Fibroblast of skin of back (primary cell): Measurements from ENCODE around the gene DNER.
"Not testable (repeated sequence)": the region's sequence is repeated elsewhere in the genome, so short reads cannot be mapped to it uniquely, and the experiment has no call there.

Source experiments
- DNase-seq: peaks from one replicate; pipeline ENCODE4 v3.0.0-alpha.2; 2013

Gene DNER

GRCh38 chr2:229559986-229560385, 154.4 kb downstream of the DNER start:
- DNase-seq, result no peak

- DNase-seq, result no peak
These were observed 161.3 kb downstream of the DNER start for GRCh38 chr2:229553091-229553490.

- DNase-seq, result no peak
These were observed 171.0 kb downstream of the DNER start for GRCh38 chr2:229543176-229543873.

GRCh38 chr2:229539628-229540027, 174.7 kb downstream of the DNER start:
- no peak for DNase-seq

GRCh38 chr2:229531594-229531993, 182.8 kb downstream of the DNER start:
- no peak for DNase-seq

- DNase-seq, result no peak
These were observed 183.9 kb downstream of the DNER start for GRCh38 chr2:229530434-229530833.

GRCh38 chr2:229528846-229529245, 185.5 kb downstream of the DNER start:
- DNase-seq, result no peak

- no peak for DNase-seq
These were observed 187.4 kb downstream of the DNER start for GRCh38 chr2:229526951-229527350.

- DNase-seq, result no peak
These were observed 189.6 kb downstream of the DNER start for GRCh38 chr2:229524799-229525198.

- no peak for DNase-seq
These were observed 190.7 kb downstream of the DNER start for GRCh38 chr2:229523663-229524062.

GRCh38 chr2:229521576-229521975, 192.8 kb downstream of the DNER start:
- no peak for DNase-seq

GRCh38 chr2:229520691-229521096, 193.7 kb downstream of the DNER start:
- DNase-seq, result no peak

- no peak for DNase-seq
These were observed 194.5 kb downstream of the DNER start for GRCh38 chr2:229519655-229520430.

- no peak for DNase-seq
These were observed 200.0 kb downstream of the DNER start for GRCh38 chr2:229514273-229514895.

- no peak for DNase-seq
These were observed 202.8 kb downstream of the DNER start for GRCh38 chr2:229511524-229511923.

GRCh38 chr2:229506699-229507098, 207.7 kb downstream of the DNER start:
- DNase-seq, result not testable (repeated sequence)

GRCh38 chr2:229501051-229501794, 213.1 kb downstream of the DNER start:
- peak; percentile 7 for DNase-seq

GRCh38 chr2:229492034-229492433, 222.3 kb downstream of the DNER start:
- no peak for DNase-seq

GRCh38 chr2:229490167-229490566, 224.2 kb downstream of the DNER start:
- DNase-seq, result no peak

- peak; percentile 1 for DNase-seq
These were observed 225.3 kb downstream of the DNER start for GRCh38 chr2:229489016-229489415.

- DNase-seq, result no peak
These were observed 226.1 kb downstream of the DNER start for GRCh38 chr2:229488232-229488631.

GRCh38 chr2:229486673-229487072, 227.7 kb downstream of the DNER start:
- no peak for DNase-seq

- no peak for DNase-seq
These were observed 228.5 kb downstream of the DNER start for GRCh38 chr2:229485857-229486256.
